Right forelimb (tissue), 1 donor: ENCODE results near the gene RRP9.
"Not testable (repeated sequence)": the region's sequence is repeated elsewhere in the genome, so short reads cannot be mapped to it uniquely, and the experiment has no call there.

Experiments
- DNase-seq: peaks from one replicate; pipeline ENCODE4 v3.0.0-alpha.2; 2018

Gene RRP9, protein sequence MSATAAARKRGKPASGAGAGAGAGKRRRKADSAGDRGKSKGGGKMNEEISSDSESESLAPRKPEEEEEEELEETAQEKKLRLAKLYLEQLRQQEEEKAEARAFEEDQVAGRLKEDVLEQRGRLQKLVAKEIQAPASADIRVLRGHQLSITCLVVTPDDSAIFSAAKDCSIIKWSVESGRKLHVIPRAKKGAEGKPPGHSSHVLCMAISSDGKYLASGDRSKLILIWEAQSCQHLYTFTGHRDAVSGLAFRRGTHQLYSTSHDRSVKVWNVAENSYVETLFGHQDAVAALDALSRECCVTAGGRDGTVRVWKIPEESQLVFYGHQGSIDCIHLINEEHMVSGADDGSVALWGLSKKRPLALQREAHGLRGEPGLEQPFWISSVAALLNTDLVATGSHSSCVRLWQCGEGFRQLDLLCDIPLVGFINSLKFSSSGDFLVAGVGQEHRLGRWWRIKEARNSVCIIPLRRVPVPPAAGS

DNA sequence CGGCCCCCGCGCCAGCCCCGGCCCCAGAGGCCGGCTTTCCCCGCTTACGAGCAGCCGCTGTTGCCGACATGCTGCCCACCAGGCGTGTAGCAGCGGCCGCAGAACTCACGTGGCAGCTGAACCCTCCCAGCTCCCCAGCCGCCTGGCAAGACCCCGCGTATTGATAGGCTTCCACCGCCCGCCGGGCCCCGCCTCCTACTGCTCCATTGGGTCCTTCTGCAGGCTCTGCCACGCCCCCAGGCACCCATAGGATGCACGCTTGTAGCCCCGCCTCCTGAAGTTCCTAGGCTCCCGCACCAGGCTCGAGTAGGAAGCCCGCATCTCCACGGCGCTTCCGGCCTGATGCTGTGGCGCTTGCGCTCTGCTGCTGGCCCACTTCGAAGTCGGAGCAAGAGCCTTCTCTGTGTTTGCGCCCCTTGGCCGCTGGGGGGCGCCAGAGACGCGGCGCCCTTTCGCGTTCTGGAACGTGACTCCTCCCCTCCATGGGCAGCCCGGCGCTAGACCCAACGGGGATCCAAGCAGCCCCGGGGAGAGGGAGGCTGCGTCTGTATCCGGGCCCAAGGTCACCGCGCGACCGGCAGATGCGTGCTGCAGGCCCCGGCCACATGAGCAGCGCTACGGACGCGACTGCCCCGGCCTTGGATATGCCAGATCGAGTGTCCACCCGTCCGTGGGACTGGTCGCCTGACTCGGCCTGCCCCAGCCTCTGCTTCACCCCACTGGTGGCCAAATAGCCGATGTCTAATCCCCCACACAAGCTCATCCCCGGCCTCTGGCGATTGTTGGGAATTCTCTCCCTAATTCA is at the start of gene RRP9, which contains the start of gene PARP3:
TSS of gene RRP9 (minus strand) at position 107 of the 805 bp plus-strand sequence. CDS start at position 70, 37 bp downstream.
TSS of gene PARP3 (plus strand) at position 566 of the 805 bp plus-strand sequence. CDS start 993 bp downstream, outside the sequence.
- peak; percentile 99 for DNase-seq

DNA sequence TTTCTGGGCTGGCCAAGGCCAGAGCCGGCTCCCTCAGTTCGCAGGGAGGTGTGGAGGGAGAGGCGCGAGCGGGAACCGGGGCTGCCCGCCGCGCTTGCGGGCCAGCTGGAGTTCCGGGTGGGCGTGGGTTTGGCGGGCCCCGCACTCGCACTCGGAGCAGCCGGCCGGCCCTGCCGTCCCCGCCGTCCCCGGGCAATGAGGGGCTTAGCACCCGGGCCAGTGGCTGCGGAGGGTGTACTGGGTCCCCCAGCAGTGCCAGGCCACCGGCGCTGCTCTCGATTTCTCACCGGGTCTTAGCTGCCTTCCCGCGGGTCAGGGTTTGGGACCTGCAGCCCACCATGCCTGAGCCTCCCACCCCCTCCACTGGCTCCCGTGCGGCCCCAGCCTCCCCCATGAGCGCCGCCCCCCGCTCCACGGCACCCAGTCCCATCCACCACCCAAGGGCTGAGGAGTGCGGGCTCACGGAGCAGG is 48.8 kb upstream of the RRP9 start:
- DNase-seq, result not testable (repeated sequence)

DNA sequence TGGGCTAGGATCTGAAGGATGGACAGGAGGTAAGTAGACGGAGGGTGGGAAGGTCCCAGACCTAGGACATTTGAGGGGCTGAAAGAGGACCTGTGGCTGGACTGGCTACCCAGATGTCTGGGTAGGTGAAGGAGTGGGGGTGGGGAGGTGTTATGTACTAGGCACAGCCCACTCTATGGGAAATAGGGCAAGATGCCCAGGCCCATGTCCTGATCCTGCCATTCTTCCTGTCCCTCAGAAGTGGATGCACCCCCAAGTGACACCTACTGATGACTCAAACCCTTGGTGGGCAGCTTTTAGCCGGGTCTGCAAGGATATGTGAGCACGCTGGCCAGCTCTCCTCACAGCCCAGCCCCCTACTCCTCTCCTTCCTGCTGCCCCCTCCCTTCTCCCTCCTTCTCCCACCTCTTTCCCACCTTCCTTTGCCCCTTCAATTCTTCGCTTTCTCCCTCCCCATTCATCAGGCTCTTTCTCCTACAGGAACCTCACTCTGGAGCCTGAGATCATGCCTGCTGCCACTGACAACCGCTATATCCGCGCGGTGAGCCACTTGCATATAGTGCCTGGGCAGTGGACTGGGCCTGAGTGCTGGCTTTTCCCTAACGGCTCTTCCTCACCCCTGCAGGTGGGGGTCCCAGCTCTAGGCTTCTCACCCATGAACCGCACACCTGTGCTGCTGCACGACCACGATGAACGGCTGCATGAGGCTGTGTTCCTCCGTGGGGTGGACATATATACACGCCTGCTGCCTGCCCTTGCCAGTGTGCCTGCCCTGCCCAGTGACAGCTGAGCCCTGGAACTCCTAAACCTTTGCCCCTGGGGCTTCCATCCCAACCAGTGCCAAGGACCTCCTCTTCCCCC is 46.8 kb upstream of the RRP9 start:
- no peak for DNase-seq

DNA sequence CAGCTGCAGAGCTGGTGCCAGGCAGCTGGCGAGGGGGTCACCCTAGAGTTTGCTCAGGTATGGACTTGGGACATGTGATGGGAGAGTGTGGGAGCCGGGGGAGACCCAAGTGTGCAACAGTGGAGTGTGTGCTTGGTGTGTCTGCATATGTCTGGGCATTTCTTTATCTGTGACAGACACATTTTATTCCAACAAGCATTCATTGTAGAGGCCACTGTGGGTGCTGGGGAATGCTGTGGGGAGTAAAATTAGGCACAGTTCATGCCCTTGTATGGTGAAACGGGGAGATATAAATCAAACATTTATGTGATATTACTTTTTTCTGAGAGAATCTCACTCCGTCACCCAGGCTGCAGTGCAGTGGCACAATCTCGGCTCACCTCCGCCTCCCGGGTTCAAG is 45.9 kb upstream of the RRP9 start:
- no peak for DNase-seq

DNA sequence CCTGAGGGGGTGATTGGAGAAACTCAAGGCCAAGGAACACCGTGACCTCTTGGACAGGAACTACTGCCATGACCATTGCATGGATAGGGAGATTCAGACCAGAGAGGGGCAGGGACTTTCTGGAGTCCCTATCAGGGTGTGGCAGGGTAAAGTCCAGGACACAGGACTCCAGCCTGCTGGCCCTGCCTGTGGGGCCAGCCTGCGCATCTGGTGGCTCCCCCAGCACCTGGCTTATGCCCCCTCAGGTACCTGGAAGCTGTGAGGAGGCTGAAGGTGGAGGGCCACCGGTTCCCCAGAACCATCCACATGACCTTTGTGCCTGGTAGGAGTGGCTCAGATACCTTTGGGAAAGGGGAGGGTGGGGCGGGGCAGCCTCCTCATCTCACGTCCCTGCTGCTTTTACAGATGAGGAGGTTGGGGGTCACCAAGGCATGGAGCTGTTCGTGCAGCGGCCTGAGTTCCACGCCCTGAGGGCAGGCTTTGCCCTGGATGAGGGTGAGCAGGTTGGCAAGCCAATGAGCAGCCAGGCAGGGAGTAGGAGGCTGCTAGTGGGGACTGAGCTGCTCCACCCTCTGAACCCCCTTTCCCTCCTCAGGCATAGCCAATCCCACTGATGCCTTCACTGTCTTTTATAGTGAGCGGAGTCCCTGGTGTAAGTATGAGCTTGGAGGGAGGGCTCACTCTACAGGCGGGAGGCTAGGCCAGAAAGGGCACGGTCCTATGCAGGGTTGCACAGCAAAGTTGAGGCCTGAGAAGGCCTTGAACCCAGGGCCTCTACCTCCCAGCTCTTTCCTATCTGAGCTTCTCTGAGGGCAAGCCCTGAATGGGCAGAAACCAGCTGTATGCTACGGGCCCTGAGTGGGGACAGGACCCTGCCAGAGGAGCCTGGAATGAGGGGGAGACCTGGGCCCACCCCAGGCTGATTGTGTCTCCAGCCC is 44.6 kb upstream of the RRP9 start:
- no peak for DNase-seq

DNA sequence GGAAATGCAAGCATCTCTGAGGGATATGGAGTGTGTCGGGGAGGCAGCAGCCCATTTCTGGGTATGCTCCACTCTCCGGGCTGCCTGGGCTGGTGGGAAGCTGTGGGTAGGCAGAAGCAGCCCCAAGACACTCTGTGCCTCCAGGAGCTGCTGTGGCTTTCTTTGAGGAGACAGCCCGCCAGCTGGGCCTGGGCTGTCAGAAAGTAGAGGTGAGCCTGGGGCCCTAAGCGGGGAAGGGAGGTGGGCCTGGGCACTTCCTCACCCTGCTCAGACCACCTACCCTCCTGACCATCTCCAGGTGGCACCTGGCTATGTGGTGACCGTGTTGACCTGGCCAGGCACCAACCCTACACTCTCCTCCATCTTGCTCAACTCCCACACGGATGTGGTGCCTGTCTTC is 43.4 kb upstream of the RRP9 start:
- DNase-seq, result no peak

DNA sequence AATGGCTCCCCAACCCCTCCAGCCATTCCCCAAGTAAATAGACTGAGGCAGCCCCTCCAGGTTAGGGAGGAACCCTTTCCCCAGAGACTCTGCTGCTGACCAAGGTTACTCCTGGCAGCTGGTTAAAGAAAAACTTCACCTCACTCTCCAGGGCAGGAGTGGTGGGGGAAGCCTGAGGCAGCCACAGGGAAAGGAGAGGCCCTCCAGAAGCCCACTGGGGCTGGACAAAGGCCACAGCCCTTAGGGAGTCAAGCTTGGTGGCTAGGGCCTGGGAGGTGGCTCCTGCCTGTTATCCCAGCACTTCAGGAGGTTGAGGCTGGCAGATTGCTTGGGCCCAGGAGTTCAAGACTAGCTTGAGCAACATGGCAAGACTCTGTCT is 42.6 kb upstream of the RRP9 start:
- no peak for DNase-seq

DNA sequence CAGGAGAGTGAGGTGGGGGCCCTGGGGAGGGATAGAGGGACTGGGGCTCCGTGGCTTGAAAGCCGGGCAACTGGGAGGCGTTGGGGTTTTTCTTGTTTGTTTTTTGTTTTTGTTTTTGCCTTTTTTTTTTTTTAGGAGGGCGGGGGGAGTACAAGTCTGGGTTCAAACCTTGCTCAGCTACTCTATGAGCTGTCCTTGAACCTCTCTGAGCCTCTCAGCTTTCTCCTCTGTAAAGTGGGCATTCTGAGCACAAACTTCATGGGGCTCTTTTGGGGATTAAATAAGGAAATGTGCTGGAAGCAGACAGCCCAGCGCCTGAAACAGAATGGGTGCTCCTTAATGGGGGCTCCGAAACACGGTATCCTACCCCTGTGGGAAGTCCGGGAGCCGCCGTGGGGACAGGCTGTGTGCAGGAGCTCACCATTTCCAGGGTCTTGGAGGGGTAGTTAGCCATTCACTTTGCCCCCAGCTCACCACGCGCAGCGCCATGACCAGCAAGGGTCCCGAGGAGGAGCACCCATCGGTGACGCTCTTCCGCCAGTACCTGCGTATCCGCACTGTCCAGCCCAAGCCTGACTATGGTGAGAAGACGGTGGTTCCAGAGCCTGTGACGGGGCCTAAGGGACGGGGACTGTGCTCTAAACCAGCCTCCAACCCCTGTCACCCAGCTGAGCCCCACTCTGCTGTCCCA is 42.0 kb upstream of the RRP9 start:
- DNase-seq, result no peak

DNA sequence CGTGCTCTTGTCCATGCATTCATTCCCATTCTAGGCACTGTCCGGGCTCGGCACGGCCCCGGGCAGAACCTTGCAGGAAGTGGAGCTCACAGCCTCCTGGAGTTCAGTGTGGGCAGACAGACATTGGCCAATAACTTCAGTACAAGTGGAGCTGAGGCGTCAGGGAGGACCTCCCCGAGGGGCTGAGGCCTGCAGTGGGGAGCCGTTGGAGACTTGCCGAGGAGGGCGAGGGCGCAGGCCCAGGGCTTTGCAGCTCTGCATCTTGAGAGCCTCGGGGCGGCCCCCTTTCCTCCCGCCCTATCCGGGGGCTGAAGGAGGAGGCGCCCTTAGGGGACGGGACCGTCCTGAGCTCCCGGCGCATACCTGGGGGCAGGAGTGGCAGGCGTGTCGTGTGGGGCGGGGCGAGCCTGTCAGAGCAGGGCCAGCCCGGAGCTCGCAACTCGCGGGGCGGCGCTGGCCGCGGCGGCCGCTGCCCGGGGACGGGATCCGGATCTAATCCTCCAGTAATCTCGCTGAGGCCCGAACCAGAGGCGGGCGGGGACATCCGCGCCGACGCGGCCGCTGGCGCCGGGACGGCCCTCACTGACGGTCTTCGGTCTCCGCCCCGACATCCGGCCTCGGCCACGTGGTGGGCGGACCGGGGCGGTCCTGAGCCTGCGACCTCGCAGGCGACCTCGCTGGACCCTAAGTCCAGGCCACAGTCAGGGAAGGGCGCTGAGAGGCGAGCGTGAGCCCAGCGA is 41.3 kb upstream of the RRP9 start, which contains the start of gene ACY1:
TSS of gene ACY1 (plus strand) at position 698 of the 740 bp plus-strand sequence. CDS start 530 bp downstream, outside the sequence.
- DNase-seq, result peak; percentile 89

DNA sequence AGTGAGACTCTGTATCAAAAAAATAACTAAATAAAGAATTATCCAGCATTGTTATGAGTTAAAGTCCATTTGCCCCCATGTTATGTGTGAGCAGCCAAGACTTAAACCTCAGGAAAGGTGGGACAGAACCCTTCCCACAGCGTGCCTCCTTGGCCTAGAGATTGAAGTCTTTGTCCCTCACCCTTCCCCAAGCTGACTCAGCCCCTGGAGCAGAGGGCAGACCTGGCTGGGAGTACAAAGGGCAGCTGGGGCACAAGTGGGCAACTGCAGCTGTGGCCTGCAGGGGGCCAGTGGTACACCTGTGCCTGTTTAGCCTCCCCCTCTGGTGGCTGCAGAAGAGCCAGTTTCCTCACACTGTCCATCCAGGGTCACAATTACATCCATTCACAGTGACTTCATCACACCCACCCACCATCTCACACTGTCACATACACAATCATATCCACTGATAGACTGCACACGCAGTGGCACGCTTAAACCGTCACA is 40.7 kb upstream of the RRP9 start:
- no peak for DNase-seq

DNA sequence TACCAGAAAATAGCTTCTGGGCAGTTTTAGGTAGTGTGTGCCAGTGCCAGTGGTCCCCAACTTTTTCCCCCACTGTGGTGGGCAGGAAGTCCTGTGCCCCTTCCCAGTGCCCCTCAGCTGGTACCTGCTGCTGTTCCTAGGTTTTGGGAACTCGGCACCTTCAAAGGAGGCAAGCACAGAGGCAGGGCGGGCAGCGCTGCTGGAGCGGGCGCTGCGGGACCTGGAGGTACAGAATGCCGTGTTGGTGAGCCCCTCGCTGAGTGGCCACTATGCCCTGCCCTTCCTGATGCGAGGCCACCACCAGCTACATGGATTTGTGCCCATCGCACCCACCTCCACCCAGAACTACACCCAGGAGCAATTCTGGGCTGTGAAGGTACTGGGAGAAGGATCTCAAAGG is 38.5 kb upstream of the RRP9 start:
- DNase-seq, result no peak

DNA sequence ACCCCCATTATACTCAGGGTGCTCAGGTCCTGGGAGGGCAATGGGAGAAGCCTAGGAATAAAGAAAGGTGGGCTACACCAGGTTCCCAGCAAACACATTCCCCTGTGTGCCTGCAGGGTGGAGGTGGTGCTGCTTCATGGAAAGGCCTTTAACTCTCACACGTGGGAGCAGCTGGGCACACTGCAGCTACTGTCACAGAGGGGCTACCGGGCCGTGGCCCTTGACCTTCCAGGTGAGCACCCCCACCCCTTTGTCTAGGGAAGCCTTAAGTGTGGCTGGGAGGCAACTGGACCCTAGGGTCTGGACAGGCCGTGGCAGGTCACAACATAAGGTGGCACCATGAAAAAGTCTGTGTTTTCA is 36.4 kb upstream of the RRP9 start:
- no peak for DNase-seq

DNA sequence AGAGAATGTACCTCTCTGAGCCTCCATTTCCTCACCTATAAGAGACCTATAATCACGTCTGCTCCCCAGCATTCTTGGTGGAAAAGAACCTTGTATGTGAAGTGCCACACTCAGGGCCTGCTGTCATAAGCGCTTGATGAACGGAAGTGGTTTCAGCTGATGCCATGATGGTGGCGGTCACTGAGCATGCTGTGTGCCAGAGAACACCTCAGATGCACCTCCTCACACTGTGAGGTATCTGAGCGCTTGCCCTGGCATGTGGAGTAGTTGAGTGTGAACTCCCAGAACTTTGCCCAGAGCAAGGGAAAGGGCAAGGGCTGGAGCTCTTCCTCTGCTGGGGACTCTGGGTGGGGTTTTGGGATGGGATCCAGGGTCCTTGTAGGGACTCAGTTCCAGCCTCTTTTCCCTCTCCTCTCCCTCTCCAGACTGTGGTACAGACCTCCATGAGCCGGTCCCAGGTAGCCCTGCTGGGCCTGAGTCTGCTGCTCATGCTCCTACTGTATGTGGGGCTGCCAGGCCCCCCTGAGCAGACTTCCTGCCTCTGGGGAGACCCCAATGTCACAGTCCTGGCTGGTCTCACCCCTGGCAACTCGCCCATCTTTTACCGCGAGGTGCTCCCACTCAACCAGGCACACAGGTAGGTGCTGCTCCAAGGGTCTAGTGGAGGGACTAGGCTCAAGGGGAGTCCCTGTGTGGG is 35.9 kb upstream of the RRP9 start:
- no peak for DNase-seq

DNA sequence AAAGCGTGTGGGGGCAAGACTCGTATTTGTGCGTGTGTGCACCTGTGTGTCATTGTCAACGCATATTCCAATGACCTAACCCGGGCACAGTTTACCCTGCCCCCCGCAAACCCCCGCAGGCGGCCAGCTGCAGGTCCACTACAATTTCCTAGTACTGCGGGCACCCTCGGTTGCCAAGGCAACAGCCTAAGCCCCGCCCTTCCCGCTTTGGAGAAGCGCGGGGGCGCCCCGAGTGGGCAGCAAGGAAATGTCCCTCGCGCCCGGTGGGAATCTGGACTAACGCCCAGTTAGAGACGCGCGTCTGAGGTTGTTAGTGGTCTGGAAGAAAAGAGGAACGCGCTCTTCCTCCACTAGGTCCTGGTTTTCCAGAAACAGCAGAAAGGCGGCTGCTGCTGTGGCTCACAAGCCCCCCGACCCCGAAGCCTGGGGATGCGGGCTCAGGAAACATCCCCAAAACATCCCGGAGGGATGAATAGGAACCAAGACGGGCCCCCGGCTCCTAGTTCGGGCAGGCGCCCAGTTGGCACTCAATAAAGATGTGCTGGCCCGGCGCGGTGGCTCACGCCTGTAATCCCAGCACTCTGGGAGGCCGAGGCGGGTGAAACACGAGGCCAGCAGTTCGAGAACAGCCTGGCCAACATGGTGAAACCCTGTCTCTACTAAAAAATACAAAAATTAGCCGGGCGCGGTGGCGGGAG is 34.3 kb upstream of the RRP9 start:
- peak; percentile 78 for DNase-seq

DNA sequence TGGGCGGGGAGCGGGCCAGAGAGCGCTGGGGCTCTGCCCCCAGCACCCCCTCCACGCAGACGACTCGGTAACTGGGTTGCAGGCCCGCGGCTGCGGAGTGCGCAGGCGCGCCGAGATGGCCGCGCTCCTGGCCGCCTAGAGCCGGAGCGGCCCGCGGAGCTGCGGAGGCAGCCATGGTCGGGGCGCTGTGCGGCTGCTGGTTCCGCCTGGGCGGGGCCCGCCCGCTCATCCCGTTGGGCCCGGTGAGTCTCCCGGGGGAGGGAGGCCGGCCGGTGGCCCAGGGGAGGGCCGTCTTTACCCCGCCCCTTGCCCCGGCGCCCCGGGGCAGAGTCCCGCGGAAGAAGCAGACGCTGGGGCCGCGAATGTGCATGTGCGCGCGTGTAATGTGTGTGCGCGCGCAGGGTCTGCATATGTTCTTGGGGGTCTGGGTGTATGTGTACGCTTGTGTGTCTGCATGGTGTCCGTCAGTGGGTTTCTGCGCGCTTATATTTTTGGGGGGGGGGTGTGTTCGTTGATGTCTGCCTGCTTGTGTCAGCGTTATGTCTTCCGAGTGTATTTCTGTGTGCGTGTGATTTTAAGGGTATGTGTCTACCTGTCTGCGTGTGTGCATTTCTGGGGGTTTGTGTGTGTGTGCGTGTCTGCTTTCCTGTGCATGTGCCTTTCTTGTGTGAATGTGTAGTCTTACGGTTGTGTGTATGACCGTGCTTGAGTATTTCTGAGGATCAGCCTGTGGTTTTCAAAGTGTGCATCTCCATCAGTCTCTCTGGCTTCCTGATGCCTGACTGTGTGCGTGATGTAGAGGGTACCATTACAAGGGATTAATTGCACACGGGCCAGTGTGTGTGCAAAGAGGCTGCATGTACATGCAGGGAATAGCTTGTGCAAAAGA is 33.5 kb upstream of the RRP9 start, which contains the start of gene ABHD14A:
TSS of gene ABHD14A (plus strand) at position 102 of the 889 bp plus-strand sequence. CDS start at position 174, 72 bp downstream.
- peak; percentile 81 for DNase-seq

DNA sequence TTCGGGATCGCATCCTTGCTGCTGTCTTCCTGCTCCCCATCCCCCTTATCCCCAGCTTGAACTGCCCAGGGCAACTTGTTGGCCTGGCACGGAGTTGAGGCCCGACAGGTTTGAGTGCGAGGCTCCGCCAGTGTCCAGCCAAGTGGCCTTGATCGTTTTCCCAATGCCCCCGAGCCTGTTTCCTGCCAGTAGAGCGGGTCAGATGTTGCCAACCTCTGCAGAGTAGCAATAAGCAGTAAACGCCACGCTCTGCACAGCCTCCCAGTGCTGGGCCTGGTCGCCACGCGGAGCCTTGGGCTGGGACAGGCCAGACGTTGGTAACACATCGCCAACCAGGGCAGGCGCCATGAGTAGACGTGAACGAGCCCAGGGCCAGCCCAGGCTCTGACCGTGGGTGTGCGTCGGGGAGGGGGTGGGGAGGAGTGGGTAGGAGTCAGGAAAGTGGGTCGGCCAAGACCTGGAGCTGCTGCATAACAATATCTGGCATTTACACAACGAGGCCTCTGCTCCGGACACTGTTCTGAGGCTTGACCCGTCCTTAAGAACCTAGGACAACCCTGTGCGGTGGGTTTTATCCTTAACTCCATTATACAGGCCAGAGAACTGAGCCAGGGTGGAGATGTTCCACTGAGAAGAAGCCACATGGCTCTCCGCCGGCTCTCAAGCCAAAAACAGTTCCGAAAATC is 32.7 kb upstream of the RRP9 start:
- no peak for DNase-seq

DNA sequence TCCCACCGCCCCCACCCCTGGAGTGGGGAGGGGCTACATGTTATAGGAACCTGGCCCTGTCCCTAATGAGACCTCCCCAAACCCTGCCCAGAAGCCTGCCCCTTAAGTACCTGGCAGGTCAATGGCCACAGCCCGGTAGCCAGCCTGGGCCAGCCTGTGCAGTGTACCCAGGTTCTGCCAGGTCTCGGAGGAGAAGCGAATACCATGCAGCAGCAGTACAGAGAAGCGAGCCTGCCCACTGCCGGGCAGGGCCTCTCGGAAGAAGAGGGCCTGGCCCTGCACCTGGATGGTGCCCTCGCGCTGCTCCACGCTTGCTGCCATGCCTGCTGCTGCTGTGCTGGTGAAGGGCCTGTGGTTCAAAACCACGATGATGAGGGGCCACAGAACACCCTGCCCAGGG is 29.6 kb upstream of the RRP9 start:
- no peak for DNase-seq
